GM19397 (cell line): ENCODE results near the gene INPP5J.
"Not testable (repeated sequence)": the region's sequence is repeated elsewhere in the genome, so short reads cannot be mapped to it uniquely, and the experiment has no call there.

Source experiments
- ATAC-seq: cut with Tn5 transposase; IDR thresholded peaks from one replicate; pipeline ENCODE4 v1.9.1; 2021; ENCODE audit warnings: mild to moderate bottlenecking, moderate library complexity; ENCODE audit not compliant: unreplicated experiment

INPP5J gene, protein sequence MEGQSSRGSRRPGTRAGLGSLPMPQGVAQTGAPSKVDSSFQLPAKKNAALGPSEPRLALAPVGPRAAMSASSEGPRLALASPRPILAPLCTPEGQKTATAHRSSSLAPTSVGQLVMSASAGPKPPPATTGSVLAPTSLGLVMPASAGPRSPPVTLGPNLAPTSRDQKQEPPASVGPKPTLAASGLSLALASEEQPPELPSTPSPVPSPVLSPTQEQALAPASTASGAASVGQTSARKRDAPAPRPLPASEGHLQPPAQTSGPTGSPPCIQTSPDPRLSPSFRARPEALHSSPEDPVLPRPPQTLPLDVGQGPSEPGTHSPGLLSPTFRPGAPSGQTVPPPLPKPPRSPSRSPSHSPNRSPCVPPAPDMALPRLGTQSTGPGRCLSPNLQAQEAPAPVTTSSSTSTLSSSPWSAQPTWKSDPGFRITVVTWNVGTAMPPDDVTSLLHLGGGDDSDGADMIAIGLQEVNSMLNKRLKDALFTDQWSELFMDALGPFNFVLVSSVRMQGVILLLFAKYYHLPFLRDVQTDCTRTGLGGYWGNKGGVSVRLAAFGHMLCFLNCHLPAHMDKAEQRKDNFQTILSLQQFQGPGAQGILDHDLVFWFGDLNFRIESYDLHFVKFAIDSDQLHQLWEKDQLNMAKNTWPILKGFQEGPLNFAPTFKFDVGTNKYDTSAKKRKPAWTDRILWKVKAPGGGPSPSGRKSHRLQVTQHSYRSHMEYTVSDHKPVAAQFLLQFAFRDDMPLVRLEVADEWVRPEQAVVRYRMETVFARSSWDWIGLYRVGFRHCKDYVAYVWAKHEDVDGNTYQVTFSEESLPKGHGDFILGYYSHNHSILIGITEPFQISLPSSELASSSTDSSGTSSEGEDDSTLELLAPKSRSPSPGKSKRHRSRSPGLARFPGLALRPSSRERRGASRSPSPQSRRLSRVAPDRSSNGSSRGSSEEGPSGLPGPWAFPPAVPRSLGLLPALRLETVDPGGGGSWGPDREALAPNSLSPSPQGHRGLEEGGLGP

DNA sequence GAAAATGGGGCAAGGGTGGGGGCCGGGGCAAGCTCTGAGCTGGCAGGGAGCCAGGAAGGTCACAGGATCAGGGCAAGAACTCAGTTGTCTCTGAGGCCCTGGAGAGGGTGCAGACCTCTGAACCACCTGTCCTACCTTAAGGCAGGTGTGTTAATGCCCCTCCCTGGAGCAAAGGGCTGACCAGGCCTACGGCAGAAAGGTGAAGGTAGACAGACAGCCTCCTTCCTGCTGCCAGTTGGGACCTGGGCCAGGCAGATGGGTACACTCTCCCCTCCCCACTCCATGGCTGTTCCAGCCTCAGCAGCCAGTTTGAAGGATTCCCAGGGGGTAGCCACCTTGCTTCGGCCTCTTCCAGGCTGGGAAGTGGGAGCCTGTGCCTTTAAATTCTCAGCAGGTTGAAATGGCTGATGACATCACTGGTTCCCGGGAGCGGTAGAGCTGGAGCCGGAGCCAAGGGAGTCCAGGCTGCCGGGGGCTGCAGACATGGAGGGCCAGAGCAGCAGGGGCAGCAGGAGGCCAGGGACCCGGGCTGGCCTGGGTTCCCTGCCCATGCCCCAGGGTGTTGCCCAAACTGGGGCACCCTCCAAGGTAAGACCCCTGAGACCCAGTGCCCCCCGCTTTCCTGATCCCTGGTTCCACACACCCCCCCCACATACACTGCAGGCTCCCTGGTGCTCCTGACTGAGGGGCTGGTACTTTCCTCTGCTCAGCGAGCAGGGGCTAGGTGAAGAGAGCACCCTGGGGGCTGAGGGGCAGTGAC is at the start of gene INPP5J:
Gene INPP5J (plus strand): TSS at position 435 of the 760 bp plus-strand sequence. CDS start 49 bp downstream, at position 484.
- no peak for ATAC-seq

DNA sequence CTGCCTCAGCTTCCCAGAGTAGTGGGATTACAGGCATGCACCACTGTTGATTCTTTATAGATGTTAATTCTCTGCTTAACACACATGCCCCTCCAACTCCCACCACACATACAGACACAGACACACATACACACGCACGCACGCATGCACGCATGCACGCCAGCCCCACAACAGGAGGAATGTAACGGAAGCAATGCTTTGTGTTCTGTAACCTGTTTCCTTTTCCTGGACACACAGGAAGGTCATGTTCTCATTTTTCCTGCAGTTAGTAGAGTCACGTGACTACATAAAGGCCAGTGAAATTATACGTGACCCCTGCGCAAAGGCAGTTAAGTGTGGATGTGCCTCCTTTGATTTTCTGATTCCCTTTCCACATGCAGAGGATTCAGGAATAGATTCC is 49.6 kb upstream of the INPP5J start:
- not testable (repeated sequence) for ATAC-seq

DNA sequence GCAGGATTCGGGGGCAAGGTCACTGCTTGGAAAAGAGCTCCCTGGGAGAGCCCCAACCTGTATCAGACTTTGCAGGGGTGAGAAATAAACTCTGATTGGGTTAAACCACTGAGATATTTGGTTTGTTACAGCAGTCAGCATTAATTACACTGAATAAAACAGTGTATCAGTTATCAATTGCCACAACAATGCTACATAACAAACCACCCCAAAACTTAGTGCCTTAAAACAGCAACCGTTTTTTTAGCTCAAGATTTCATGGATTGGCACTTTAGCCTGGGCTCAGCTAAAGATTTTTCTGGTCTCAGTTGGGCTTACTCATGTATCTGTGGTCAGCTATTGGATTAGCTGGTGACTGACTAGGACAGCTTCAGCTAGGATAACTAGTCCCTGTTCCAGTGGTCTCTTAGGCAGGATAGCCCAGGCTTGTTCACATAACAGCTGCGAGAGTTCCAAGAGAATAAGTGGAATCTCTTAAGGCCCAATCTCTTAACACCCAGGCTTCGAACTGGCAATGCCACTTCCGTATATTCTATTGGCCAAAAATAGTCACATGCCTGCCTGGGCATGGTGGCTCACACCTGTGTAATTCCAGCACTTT is 49.1 kb upstream of the INPP5J start:
- ATAC-seq, result not testable (repeated sequence)

DNA sequence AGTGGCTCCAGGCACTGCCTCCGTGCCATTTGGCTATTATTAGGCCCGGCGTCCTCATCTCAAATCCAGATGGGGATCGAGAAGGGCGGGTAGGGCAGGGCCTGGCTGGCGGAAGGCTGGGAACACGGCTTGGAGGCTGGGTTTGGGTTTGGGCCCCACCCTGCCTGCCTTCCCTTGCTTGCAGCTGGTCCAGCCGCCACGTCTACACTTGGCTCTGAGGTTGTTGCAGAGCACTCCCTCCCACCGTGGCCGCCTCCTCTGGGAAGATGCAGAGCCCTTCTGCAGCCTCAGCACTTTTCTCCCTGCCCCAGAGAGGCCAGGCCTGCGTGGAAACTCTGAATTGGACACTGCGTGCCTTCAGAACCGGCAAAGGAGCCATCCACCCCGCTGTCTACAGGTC is 46.8 kb upstream of the INPP5J start:
- no peak for ATAC-seq

DNA sequence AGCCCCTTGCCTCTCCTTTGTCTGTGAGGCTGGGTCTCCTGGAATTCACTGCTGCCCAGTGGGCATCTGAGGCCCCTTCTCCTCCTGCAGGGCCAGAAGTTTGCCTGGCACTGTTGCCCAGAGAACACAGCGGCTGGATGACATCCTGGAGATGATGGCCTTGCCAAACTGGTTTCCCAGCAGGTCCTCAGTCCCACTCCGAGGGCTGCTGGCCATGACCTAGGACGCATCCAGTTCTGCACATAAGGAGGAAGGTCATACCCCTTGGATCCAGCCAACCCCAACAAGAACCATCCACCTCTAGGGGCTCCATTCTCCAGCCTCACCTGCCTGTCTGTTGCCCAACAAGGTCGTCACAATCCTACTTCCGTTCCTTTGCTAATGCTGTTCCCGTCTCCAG is 45.1 kb upstream of the INPP5J start:
- ATAC-seq, result no peak

DNA sequence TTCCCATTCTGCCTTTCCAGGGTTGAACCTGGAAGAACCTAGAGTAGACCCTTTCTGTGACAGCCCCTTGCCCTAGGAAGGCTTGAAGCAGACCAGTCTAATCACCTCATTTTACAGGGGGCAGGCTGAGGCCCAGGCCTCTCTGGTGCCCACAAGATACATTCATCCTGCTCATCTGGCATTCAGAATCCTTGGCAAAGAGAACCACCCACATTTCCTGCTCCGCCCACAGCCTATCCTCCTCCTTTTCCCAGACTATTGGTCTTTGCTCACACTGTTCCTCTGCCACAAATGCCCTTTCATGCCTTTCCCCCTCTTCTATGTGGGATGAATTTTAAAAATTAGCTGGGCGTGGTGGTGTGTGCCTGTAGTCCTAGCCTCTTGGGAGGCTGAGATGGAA is 44.4 kb upstream of the INPP5J start:
- ATAC-seq, result not testable (repeated sequence)

DNA sequence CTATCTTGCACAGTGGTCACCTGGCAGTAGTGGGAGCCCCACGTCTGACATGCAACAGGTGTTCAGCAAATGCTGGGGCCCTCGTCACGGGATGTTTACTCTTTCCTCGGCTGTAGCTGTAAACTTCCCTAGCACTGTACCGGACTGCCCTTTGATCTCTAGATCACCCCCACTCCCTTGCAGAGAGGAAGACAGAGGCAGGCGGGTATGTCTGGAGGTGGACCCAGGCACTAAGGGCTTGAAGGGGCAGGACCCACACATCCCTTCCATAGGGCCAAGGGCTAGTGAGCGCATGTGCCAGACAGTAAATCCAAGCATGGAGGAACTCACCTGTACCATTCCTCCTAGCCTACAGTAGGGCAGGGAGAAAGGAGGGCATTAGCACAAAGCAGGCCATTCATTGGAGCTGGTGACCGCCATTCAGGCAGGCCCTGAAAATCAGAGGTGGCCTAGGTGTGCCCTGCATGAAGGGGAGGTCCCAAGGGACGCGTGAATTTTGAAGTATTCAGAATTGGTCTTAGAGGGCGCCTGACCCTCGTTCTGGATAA is 43.6 kb upstream of the INPP5J start:
- ATAC-seq, result no peak

DNA sequence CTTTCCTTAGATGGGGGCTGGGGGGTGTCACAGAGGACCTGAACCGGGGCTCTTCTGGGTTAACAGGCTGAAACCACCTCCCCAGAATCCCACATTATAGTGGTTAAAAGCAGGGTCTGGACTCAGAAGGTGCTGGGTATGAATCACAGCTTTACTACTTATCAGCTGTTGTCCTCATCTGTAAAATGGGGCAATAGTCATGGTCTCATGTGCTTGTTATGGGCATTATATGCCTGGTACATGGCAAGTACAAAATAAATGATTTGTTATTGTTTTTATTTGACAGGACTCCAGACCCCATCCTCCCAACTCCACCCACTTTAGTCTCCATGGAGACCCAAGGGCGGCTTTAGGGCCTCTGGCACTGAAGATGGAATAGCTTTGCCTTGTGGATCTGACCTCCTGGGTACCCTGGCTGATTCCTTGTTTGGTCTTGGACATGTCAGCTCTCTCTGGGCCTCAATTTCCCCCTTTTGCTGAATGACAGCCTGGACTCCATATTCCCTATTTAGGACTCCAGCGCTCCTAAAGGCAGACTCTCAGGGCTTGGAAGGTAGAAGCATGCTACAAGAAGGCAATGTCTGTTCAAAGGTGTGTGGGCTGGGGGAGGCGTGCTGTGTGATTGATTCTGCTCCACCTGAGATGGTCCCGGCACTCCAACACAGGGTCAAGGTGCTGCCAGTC is 42.5 kb upstream of the INPP5J start:
- ATAC-seq, result no peak

DNA sequence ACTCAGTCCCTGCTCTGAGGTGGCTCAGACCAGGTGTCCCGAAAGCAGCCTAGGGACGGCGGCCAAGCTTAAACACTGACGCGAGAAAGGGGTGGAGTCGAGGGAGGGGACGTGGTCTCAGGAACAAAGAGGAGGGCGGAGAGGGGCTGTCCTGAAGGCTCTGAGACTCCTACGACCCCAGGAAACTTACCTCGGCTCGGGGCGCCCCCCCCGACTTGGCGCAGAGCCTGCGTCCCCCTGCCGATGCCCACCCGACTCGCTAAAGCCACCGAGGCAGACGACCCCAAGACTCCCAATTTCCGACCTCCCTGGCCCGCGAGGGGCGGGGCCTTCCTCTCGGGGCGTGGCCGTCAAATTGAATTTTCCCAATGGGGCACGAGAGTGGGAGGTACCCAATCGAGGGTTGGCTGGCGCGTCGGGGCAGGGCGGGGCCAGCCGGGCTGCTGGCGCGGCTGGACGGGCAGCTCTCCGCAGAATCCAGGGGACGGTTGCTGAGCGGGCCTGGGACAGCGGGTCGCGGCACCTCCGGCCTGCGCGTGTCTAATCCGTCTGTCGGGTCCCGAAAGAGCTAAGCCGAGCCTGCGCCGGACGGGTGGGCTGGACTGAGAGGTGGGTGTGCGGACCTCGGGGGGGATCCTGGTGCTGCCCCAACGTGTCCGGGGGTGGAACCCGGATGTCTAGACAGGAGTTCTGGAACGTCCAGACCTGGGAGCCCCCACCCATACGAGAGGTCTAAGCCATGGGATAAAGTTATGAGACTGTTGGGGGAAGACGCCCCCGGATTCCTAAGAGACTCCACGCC is 41.7 kb upstream of the INPP5J start, which contains the start of gene SMTN:
Gene SMTN (plus strand): TSS at position 471 of the 802 bp plus-strand sequence. CDS start 1,941 bp downstream, outside the sequence.
- ATAC-seq, result peak; percentile 59

DNA sequence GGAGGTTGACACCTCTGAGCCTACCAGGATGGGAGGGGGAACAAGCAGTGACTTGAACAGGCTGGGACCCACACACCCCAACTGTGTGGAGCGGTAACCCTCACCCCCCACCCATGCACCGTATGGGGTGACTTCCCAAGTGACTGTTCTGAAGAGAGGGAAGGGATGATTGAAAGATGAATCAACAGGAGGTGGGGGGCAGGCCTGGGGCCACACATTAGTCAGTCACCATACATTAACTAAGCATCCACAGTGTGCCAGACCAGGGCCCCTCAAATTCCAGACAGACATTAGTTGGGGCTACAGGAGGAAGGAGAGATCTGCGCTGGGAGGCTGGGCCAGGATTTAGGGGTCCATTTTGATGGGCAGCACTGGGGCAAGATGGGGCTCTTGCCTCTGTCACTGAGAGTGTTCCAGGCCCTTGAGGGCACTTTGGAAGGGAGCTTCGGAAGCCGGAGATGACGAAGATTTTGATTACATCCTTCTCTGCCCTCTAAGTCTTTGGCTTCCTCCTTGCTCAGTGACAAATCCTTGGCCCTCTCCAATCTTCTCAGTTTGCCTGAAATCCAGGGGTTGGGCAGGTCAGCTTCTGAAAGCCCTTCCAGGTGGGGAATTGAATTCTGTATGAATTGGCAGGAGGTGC is 40.7 kb upstream of the INPP5J start:
- no peak for ATAC-seq

DNA sequence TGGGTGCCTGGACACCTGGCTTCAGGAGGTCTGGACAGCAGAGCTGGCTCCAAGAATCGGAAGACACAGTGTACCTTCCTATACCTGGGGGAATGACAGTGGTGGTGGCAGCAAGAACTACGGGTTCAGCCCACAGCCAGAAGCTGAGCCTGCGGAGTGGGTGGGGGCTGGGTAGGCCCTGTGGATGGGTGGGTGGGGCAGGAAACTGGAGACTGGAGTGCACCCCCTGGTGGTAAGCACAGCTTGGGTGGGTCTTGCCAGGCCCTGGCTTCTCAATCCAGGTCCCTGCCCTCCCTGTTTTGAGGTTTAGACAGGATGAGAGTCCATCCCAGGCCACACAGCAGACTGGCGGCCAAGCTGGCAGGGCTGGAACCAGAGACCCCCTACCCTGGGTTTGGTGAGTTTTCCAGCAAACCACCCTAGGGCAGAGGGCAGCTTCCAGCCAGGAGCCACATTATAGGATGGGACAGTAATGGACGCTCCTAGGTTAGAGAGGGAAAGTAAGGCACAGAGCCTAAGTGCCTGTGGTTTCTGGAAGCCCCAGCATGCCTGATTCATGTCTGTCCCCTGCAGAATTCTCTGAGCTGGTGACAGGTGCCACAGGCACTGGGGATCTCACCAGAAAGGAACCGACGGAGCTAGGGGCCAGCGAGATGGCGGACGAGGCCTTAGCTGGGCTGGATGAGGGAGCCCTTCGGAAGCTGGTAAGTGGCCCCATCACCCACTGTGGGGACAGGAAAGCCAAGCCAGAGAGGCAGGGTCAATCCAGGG is 40.0 kb upstream of the INPP5J start:
- no peak for ATAC-seq

DNA sequence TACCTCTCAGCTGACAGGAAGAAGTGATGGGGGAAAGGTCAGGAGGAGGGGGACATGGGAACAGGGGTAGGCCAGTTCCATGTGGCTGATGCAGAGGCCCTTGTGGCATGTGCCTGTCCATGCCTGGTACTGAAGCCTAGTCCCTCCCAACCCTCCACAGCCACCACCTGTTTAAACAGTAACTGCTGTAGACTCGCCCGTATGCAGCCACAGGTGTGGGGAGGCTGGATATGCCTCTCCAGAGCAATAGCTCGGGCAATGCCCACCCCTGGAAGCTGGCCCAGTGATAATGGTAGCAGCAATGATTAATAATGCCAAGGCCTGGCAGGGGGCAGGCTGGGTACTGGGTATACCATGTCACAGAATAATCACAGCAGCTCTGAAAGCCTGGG is 39.4 kb upstream of the INPP5J start:
- no peak for ATAC-seq

DNA sequence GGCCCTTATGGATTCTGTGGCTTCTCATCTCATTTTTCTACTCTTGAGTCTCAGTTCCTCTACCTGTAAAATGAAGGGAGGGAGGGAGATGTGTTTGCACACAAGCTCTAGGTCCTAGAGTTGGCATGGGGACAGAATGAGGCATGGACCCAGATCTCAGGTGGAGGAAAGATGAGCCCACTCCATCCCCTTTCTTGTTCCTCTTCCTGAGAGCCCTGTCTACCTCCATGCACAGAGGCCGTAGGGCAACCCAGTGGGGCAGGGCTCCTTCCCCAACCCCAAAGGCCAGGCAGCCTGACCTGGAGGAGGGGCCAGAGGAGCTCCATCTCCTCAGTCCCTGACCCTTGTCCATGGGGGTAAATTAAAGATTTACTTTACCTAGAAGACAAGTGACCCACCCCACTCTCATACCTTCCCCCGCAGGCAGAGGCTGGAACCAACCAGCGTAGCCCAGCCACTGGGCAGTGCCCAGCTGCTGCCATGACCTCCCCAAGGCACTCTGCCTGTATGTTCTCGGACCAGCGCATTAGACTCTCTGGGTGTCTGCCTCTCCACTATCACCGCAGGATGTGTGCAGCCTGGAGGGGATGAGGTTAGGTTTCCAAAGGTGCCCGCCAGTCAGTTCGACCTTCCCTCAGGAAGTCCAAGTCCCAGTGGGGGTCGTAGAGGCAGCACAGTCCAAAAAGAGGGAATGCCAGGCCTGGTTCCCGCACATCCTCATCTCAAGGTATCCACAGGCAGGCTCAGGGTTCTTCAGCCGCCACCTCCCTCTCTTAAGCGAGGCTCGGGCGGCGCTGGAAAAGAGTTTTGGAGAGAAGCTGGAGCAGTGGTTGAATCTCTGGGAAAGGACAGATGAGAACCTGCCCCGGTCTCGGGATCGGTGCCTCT is 38.6 kb upstream of the INPP5J start:
- no peak for ATAC-seq

DNA sequence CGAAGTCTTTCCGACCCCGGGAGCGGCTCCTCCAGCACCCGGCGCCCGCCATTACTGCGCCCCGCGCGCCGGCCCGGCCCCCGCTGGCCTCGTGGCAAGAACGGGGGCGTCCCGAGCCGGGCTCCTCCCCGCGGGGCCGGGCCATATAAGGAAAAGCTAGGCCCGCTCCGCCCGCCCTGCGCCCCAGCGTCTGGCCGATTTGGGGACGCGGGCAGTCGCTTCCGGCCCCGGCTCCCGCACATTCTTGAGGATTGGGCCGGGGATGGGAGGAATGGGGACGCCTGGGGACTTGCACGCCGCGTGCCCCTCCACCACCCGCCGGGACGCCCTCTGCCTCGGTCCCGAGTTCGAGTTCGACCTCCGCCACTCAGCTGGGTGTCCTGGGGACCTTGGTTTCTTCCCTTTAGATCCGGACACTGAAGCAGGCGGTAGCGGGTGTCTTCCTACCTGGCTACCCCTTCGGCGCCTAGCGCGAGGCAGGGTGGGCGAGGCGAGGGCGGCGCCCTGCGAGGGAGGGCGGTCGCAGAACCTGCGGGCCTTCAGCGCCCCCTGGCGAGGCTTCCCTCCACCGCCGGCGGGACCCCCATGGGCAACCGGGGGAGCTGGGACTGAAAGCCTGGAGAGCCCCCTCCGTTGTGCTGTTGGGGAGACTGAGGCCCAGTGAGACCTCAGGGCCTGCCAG is 37.8 kb upstream of the INPP5J start:
- ATAC-seq, result peak; percentile 64

DNA sequence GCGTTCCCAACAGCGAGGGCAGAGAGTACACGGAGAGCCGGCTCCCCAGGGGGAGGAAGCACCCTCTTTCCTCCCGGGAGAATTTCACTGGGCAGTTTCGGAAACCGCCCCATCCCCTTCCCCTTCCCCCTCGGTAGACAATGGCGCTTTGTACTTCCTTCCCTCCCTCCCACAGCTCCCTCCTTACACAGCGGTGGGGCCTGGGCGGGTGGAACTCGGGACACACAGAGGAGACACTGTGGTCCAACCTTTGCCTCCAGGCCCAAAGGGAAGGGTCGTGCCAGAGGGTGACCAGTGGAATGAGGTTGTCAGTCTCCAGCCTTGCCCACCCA is 37.3 kb upstream of the INPP5J start:
- ATAC-seq, result no peak

DNA sequence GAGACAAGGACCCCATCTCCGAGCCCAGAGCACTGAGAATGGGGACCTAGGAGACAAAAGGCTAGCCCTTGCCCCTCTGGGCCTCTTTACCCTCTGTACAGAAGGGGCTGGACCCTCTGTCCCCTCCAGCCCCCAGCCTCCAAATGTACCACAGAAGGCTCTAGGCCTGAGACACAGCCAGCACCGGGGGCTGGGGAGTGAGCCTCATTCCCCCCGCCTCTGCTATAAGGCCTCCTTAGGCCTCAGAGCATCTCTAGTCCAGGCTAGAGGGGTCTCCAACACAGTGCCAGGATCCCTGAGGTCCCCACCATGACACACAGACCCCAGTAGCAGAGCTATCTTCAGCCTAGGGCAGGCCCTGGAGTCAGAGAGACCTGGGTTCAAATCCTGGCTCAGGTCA is 36.8 kb upstream of the INPP5J start:
- ATAC-seq, result no peak
